DMS53 (cell line): ENCODE measurements around the gene CHADL.
A peak's percentile ranks its signal among the peaks of the same experiment; 100 is the strongest.

ENCODE experiments used
- DNase-seq: peaks from one replicate; lab custom pipeline; 2025; lab: John Stamatoyannopoulos, UW

The CHADL gene

DNA sequence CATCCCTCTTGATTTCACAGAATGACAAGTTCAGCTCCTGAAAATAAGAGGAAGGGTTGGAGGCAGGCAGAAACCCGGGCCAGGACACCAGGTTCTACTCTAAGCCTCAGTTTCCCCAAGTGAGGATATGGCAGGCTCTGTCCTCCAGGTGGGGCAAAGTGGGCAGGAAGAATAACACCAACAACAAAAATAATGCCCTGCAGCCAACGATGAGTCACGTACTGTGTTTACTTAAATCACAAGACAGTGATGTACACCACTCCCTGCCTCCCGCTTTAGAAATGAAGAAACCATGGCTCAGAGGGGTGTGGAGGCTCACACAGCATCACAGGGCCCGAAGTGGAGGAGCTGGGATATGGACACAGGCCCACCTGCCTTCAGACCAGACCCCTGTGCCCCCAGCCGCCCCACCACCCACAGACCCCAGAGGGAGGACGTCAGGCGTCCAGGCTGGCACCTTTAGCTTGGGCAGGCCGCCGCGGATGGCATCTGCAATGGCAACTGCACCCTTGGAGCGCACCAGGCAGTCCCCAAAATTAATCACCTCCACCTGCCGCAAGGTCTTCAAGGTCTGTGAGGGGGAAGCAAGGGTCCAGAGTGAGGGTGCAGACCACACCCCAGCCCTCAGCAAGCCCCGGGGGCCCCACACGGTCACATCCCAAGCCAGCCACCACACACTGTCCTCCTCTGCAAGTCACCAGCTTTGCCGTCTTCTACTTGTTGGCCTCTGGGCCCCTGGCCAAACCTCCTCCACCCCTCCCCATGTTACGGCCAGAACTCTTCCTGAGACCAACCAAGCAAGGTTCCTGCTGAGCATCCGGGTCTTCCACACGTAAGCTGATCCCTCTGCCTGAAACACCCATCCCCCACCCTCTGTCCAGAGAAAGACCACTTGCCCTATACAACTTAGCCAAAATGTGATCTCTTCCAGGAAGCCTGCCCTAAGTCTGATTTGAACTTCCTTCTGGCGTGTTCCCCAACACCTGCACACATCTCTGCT, 15.8 kb upstream of the CHADL start:
- DNase-seq = peak; percentile 64

GRCh38 chr22:41254230-41254629, 13.5 kb upstream of the CHADL start:
- DNase-seq = no peak

- no peak for DNase-seq
Measured at GRCh38 chr22:41252365-41252764, 11.6 kb upstream of the CHADL start.

GRCh38 chr22:41250127-41250526, 9.4 kb upstream of the CHADL start:
- no peak for DNase-seq

- no peak for DNase-seq
Measured at GRCh38 chr22:41249442-41249841, 8.7 kb upstream of the CHADL start.

GRCh38 chr22:41248758-41249157, 8.0 kb upstream of the CHADL start:
- no peak for DNase-seq

- no peak for DNase-seq
Measured at GRCh38 chr22:41248314-41248713, 7.6 kb upstream of the CHADL start.

DNA sequence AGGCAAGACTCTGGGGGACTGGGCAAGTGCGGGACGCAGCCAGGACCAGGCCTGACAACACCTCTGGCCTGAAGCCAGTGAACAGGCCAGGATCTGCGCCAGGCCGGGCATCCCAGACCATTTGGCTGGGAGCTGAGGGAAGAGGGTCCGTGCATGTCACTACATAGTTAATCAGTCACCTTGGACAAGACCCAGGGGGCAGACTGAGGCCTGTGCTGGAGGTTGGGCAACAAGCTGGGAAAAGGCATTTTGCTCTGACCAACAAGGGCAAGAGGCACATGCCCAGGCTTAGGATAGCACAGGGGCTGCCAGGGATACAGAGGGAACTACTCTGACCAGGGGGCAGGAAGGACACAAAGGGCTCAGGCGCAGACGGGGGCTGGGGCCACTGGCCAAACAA, 7.0 kb upstream of the CHADL start:
- DNase-seq = no peak

- no peak for DNase-seq
Measured at GRCh38 chr22:41245917-41246499, 5.3 kb upstream of the CHADL start.

DNA sequence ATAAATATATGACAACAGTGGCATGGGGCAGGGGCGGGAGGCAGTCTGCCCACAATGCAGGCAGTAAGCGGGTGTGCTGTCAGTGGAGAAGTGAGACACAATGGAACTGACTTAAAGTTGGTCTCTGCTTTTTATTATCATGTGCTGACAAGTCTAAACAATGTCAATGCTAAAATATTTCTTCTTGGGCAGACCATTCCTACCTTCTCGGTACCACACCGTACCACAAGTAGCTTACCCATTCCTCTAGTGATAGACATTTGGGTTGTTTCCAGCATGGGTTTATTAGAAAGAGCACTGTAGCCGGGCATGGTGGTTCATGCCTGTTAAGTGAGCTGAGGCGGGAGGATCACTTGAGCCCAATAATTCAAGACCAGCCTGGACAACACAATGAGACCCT, 2.6 kb upstream of the CHADL start:
- no peak for DNase-seq

DNA sequence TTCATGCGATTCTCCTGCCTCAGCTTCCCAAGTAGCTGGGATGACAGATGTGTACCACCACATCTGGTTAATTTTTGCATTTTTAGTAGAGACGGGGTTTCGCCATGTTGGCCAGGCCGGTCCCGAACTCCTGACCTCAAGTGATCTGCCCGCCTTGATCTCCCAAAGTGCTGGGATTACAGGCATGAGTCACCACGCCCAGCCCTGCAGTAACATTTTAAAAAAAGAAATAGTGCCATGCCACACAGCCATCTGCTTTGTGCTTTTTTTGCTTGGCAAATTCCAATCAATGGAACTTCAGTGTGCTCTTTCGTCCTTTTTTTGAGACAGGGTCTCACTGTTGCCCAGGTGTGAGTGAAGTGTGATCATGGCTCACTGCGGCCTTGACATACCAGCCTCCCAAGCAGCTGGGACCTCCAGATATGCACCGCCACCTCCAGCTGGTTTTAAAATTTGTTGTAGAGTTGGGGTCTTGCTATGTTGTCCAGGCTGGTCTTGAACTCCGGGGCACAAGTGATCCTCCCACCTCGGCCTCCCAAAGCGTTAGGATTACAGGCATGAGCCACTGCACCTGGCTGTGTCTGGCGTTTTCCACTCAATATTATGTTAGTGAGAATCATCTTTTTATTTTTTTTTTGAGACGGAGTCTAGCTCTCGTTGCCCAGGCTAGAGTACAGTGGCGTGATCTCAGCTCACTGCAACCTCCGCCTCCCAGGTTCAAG, 1.8 kb upstream of the CHADL start:
- DNase-seq = no peak

DNA sequence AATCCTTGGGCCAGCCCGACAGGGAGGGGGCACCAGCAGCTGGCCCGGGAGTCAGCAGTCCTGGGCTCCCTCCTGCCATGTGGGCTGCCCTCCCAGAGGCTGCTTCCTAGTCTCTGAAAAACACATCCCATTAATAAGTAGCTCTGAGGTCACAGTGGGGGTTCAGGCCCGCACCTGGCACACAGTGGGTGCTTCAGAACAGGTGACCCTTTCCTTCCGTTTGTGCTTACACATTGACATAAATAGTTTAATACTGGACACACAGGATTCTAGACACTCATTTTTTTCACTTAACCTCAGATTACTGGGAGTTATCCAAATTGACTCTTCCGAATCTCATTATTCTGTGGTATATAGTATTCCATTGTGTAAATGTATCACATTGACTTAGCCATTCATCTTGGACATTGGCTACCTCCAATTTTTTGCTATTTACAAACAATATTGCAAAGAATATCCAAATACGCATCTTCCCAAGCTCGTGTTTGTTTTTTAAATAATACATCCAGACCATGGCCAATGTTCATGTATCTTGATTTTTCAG, 474 bp upstream of the CHADL start:
- DNase-seq = no peak

DNA sequence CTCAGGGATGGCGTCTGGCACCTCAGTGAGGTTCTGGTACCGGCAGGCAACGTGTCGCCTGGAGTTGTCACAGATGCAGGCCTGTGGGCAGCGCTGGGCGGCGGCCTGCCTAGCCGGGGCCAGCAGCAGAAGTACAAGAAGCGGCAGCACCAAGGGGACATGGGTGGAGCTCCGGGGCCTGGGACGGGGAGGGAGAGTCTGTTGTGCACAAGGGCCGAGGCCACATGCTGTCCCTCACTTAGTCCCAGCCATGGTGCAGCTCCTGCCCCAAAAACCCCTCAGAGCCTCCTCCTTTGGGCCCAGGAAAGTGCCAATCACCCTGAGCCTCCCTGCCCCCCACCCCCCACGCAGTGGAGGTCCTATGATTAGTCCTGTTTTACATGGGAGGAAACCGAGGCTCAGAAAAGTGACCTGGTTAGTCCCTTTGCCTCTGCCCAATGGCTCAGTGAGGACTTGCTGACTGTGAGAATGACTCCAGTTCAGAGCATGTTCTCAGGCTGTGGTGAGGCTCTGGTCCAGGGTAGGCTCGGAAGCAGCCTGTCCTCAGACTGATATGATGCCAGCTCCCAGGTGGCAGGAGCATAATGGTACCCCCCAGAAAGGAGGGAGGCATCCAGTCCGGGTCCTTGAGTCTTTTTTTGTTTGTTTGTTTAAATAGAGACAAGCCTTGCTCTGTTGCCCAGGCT, 1.1 kb downstream of the CHADL start:
- DNase-seq = peak; percentile 41

DNA sequence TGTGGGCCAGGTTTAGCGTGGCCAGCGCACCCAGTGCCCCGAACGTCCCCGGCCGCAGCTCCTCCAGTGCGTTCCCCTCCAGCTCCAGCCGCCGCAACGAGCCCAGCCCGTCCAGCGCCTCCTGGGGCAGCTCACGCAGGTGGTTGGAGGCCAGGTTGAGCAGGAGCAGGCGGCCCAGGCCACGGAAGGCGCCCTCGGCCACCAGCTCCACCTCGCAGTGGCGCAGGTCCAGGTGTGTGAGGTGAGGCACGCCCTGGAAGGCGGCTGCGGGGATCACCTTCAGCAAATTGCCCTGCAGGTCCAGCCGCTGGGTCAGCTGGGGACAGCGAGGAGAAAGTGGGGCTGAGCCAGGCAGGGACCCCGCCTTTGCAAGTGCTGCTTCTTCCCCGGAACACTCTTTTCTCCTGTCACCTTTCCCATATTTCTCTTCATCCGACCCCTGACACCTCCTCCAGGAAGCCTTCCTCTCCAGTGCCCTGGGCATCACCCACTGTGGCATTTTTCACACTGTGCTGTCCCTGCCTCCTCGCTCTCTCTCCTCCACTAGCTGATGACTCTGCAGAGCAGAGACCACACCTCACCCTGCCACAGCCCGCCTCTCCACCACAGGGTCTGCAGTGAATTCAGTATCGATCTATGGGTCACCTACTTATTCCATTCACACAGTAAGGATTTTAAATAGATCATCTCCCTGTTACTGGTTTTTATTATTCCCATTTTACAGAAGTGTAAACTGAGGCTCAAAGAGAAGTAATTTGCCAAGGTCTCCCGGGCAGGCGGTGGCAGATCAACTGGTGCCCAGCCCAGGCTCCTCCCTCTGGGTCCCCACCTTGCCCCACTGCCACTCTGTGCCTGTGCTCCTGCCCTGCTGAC, 1.9 kb downstream of the CHADL start:
- DNase-seq = no peak

DNA sequence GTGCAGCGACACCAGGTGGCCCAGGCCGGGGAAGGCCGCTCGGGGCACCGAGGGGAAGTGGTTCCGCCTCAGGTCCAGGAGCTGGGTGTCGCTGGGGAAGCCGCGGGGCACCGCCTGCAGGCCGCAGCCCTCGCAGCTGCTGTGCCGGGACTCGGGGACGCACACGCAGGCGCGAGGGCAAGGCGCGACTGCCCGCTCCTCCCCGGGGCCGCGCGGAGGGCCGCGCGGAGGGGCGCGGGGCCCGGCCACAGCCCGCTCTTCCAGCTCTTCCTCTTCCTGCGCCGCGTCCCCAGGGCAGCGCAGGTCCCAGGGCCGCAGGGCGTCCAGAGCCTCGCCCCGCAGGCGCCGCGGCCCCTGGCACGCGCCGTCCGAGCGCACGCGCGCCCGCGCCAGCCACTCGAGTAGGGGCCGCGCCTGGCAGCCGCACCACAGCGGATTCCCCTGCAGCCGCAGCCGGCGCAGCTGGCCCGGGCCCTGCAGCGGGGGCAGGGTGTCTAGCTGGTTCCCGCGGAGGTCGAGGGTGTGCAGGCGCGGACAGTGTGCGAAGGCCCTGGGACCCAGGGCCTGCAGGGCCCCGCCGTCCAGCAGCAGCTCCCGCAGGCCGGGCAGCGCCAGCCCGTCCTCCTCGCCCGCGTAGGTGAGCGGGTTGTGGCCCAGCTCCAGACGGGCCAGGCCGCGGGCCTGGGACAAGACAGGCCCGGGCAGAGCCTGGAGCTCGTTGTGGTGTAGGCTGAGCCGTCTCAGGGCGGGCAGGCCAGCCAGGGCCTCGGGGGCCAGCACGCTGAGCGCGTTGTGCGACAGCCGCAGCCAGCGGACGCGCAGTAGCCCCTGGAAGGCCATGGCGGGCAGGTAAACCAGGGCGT, 2.8 kb downstream of the CHADL start:
- DNase-seq = peak; percentile 88

DNA sequence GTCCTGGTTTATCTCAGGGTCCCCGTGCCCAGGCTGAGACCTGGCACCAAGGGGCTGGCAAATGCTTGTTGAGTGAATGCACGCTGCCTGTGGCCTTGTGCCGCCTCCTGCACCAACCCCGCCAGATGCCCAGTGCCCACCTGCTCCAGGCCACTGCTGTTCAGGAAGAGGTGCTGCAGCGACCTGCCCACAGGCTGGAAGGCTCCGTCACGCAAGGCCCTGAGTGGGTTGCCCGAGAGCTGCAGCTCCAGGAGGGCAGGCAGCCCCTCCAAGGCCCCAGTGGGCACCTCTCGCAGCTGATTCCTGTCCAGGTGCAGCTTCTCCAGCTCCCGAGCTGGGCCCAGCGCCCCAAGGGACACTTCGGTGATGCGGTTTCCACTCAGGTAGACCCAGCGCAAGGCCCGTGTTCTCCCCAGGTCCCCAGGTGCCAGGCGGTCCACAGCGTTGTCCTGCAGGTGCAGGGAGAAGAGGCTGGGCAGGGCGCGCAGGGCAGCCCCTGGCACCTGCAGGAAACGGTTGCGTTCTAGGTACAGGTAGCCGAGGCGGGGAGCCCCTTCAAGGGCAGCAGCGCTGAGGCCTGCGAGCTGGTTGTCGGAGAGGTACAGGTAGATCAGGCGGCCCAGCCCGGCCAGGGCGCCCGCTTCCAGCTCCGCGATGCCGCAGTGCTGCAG, 3.6 kb downstream of the CHADL start:
- DNase-seq = no peak

DNA sequence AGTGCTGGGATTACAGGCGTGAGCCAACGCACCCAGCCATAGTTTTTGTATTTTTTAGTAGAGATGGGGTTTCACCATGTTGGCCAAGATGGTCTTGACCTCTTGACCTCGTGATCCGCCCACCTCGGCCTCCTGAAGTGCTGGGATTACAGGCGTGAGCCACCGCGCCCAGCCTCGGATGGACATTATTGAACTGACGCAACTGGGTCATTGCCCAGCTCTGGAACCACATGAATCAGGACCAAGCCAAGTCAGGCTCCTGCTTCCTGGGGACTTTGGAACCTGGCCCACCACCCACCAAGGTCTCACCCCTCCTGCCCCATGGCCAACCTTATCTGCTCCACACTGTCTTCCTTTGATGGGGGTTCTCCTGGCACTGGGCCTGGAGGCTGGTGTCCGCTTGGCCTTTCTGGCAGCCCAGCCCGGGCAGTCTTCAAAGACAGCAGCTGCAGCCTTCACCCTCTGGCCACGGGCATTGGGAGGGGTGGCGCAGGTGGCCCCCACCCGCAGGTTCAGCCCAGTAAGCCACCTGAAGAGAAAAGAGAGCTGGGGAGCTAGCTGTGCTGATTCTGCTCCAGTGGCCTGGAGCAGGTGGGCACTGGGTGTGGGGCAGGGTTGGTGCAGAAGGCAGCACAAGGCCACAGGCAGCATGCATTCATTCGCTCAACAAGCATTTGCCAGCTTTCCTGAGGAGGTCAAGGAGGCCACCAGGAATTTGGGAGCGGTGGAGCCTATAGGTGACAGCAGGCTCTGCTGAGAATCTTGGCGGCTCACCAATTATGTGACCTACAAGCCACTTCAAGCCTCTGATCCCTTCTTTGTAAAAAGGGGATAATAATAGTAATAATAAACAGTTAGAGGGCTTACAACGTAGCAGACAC, 5.7 kb downstream of the CHADL start:
- no peak for DNase-seq

GRCh38 chr22:41231369-41231768, 9.4 kb downstream of the CHADL start:
- DNase-seq = no peak
